GM21528 (cell line): ENCODE results near the gene CCDC43.
"Not testable (repeated sequence)": the region's sequence is repeated elsewhere in the genome, so short reads cannot be mapped to it uniquely, and the experiment has no call there.

Experiments used
- ATAC-seq: cut with Tn5 transposase; IDR thresholded peaks from one replicate; pipeline ENCODE4 v1.9.1; 2021; ENCODE audit warnings: mild to moderate bottlenecking, moderate library complexity; ENCODE audit not compliant: unreplicated experiment, low FRiP score

Gene CCDC43, protein sequence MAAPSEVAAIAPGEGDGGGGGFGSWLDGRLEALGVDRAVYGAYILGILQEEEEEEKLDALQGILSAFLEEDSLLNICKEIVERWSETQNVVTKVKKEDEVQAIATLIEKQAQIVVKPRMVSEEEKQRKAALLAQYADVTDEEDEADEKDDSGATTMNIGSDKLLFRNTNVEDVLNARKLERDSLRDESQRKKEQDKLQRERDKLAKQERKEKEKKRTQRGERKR

DNA sequence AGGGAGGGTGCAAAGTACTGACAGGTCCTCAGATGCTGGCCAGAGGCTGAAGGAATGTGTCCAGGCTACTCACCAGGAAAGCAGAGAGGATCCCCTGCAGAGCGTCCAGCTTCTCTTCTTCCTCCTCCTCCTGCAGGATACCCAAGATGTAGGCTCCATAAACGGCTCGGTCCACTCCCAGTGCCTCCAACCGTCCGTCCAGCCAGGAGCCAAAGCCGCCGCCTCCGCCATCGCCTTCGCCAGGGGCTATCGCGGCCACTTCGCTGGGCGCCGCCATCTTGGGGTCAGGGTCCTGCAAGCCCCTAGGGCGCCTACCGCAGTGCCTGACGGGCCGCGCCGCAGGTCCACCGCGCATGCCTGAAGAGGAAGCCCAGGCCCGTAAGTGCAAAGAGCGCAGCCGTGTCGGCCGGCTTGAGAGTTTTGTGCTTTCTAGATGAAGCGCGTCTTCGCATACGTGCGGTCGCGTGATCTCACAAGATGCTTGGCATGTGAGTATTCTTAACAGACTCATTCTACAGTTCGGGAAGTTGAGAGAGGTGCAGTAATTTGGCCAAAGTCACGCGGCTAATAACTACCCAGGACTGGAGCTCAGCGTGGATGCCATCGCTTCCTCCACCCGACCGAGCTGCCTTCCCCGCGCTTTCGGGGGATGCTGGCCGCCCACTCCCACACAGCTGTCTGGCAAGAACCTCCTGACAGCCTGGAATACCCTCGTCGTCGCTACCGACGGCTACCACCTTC, at the start of gene CCDC43:
Gene CCDC43 (minus strand): TSS at position 300 of the 741 bp plus-strand sequence. CDS start 23 bp downstream, at position 277.
- peak; percentile 86 for ATAC-seq

DNA sequence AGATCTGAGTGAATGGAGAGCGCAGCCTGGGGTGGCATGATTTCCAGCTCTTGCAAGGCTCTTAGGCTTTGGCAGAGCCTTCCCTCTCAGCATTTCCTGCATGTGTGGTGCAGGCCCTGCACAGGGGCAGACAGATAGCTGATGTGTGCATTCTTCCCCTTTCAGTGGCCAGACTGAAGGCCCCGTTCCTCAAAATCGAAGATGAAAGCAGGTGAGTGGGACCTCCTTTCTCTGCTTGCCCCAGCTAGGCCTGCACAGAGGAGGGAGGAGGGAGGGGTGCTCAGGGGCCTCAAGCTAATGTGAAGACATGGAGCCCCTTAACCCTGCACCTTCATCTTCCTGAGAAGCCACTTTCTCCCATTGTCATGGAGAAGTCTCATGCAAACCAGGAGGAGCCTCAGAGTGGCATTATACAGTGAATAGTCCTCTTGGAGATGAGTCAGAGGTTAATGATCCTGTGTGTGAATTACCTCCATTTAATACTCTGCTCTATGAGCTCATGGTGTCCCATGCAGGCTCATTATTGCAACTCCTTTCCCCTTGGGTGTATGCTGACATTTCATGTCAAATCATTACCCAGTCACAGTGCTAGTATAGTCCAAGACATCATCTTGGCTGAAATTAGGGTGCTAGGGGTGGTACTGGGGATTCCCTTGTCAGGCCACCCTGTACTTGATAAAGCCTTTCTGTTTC, 48.8 kb upstream of the CCDC43 start:
- no peak for ATAC-seq

DNA sequence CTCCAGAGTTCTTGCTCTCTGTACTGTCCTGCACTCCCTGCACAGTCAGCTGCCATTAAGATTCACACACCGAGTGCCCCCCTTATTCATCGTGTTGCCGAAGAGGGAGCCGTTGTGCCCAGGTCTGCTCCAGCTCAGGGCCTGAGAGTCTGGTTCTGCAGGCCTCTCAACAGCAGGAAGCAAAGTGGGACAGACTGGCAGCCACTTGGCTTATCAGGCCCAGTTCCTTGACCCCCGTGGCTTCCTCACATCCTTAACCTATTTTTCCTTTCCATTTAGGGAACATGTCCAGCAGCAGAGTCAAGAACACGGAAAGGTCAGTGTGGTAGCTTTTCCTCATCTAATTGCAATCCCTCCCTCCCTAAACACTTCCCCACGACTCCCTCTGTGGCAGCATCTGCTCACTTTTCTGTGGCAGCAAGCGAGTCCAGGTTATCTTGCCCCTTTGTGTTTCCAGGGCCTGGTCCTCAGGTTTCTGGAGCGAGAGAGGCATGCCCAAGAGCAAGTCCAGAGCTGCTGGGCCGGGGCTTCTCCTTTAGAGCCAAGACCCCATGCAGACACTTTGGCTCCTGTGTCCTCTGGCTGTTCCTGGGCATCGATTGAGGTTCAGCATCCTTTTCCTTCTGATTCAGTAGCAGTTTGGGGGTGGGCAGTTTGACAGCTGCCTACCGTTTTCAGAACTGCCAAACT, 47.1 kb upstream of the CCDC43 start:
- ATAC-seq, result no peak

DNA sequence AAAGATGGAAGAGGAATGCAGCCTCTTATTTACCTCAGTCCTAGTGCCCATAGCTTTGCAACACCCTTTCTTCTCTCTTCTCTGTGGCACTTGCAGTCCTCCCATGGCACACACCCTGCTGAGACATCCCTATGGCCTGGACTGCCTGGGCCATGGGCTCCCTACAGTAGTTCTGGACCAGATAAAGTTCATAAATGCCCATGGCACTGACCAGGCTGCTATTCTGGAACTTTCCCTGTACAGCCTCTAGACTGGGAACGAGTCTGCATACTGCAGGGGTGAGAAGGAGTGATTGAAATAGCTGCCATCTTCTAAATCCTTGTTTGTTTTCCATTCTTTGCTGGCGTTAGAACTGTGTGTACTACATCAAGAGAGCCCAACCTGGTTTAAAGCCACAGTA, 44.7 kb upstream of the CCDC43 start:
- no peak for ATAC-seq

DNA sequence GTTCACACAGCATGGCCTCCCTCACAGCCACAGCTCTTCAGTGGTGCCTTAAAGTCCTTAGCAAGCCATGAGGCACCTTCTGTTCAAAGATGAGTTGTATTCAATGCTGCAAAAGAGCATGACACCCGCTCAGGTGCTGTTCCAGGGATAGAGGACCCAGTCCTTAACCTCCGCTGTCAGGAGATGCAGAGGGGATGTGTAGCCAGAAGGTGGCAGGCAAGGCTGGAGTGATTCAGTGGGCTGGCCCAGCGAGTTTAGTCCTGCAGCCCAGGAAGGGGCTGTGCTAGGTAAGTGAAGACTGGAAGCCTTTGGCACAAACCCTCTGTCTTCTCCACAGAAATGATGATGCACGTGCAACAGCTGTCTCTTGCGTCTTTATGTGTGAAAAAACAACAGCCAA, 44.2 kb upstream of the CCDC43 start:
- ATAC-seq, result no peak

DNA sequence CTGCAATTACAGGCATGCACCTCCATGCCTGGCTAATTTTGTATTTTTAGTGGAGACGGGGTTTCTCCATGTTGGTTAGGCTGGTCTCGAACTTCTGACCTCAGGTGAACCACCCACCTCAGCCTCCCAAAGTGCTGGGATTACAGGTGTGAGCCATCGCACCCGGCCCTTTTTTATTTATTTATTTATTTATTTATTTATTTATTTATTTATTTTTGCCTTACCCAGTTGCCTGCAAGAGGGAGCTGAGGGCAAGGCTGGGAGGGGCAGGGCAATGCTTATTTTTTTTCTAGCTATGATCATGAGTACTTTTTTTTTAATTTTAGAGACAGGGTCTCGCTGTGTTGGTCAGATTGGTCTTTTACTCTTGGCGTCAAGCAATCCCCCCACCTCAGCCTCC, 36.5 kb upstream of the CCDC43 start:
- ATAC-seq, result not testable (repeated sequence)

DNA sequence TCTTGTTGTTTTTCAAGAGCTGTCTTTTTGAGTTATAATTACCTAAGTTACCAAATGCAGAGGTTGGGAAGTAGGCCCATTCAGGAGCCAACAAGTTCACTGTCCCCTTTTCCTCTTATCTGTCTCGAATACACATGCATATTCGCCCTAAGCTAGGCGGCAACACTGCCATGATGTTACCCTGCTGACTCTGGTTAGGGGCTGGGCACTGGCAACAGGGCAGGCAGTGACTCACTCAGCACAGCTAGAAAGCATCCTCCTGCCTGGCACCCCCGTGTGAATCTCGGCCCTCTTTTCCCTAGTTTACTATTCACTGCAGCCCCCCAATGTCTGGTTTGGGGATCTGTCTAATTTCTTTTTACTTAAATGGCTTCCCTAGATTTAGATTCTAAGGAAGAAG, 32.7 kb upstream of the CCDC43 start:
- no peak for ATAC-seq

DNA sequence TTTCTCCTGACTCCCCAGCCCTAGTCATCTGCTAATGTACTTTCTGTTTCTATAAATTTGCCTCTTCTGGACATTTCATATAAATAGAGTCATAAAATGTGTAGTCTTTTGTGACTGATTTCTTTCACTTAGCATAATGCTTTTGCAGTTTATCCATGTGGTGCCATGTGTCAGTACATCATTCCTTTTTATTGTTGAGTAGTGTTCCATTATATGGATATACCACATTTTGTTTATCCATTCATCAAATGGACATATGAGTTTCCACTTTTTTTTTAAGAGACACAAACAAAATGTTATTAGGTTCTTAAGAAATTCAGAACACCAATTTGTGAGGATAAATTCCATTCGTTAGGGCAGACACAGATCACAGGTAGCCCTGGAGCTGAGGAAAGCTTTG, 29.9 kb upstream of the CCDC43 start:
- ATAC-seq, result no peak

DNA sequence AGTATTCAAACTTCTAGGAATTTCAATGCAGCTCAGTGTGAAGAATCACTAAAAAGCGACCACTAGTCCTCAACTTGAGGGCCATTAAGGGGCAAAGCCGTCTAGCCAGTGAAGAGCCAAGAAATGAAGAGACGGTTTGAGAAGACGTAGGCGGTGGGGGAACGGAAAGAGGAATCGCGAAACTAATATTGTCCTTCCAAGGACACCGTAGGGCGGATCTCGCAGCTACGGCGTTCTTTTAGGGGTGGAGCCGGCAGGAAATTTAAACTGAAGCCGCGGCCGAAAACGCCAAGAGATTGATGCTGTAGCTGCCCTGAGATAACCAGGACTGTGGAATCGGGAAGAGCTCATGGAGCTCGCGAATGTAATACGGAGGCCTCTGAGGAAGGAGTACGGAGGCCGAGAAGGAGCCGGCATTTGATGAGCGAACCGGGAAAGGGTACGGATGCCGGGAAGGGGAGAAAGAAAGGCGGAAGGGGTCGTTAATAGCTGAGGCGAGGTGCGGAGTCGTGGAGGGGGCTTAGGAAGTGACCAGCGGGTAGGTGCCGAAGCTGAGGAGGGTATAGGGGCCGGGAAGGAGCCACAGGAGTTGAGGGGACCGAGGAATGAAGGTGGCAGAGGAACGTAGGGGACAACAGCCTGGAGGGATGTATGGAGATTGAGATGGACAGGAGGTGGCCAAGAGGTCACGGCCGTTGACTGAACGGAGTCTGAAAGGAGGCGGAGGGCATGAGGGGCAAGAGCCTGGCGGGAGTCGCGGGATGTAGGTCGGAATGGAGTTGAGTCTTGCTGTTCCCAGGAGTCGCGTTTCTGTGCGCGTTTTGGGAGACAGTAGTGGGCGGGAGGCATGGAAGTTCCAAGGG, 19.1 kb upstream of the CCDC43 start, which contains the start of gene DBF4B:
Gene DBF4B (plus strand): TSS at position 265 of the 863 bp plus-strand sequence. CDS start 156 bp downstream, at position 421.
- ATAC-seq, result peak; percentile 64

DNA sequence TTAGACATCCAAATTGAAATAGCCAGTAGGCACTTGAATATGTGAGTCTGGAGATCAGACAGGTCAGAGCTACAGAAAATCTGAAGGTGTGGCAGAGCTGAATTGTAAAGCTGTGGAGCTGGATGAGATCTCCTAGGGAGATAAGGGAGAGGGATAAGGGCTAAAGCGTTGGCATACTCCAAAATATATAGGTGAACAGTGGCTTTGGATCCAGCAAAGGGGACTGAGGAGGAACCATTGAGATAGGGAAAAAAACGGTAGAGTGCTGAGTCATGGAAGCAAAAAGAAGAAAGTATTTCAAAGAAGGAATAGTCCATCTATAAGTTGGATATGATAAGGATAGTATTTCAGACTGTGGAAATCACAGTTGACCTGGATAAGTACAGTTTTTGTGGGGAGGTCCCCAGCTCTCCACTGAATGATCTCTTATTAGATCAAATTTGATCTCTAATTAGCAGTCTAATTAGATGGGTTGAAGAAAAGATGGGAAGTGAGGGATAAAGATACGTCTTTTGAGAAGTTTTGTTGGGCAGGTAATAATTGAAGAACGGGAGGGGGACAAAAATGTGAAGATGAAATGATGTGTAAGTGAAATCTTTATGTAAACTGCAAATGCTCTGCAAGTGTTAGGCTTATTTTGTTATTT, 18.3 kb upstream of the CCDC43 start:
- no peak for ATAC-seq

DNA sequence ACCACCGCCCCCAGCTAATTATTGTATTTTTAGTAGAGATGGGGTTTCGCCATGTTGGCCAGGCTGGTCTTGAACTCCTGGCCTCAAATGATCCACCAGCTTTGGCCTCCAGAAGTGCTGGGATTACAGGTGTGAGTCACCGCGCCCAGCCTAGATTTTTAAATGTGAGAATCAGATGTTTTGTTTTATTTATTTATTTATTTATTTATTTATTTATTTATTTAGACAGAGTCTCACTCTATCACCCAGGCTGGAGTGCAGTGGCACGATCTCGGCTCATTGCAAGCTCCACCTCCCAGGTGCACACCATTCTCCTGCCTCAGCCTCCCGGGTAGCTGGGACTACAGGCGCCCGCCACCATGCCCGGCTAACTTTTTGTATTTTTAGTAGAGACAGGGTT, 10.7 kb upstream of the CCDC43 start:
- ATAC-seq, result not testable (repeated sequence)

DNA sequence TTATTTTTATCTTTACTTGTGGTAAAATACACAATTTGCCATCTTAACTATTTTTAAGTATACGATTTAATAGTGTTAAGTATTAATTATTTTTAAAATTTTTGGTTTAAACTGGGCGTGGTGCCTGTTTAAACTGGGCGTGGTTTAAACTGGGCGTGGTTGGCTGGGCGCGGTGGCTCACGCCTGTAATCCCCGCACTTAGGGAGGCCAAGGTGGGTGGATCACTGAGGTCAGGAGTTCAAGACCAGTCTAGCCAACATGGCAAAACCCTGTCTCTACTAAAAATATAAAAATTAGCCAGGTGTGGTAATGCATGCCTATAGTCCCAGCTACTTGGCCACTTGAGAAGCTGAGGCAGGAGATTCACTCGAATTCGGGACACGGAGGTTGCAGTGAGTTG, 4.0 kb upstream of the CCDC43 start:
- ATAC-seq, result no peak

DNA sequence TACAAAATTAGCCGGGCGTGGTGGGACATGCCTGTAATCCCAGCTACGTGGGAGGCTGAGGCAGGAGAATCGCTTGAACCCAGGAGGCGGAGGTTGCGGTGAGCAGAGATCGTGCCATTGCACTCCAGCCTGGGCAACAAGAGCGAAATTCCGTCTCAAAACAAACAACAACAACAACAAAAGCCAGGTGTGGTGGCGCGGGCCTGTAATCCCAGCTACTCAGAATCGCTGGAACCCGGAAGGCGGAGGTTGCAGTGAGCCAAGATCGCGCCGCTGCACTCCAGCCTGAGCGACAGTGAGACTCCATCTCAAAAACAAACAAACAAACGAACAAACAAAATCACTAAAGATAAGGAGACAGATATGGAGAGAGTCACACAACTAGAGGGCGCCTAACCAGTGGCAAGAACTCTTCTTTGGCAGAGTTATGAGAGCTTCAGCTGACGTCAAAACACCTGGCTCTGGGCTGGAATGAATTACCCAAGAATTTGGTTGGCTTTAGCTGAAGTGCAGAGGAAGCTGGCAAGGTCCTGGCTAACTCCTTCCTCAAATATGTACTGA, 1.2 kb upstream of the CCDC43 start:
- ATAC-seq, result not testable (repeated sequence)

DNA sequence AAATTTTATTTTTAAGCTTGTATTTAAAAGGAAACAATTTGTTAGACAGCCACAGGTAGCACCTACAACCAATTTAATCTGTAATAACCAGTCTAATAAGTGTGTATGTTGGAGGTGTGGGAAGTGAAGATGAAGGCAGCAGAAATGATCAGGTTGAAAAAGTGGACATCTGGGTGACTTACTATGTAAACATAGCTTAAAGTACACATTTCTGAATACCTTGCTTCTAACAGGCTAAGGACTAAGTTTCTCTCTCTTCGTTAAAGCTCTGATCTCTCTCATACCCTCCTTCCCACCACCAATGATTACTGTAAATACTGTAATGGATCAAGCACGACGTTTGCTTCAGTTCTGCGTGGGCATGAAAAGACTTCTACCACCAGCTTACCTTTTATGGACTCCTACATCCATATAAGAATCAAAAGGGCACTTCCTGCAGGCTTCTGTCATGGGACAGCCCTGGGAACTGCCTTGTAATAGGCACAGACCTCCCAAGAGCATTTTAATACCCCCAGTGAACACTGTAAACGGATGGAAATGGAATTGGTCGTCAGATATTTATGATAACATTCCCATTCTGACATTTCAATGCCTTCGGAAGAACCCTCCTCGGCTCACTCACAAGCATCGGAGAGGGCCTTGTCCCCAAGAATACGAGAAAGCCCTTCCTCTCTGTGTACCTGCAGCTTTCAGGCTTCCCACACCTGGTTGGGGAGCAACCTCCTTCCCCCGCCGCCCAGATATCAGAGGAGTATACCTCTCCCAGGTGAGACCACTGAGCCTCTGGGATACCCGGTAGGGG, 700 bp downstream of the CCDC43 start:
- no peak for ATAC-seq

DNA sequence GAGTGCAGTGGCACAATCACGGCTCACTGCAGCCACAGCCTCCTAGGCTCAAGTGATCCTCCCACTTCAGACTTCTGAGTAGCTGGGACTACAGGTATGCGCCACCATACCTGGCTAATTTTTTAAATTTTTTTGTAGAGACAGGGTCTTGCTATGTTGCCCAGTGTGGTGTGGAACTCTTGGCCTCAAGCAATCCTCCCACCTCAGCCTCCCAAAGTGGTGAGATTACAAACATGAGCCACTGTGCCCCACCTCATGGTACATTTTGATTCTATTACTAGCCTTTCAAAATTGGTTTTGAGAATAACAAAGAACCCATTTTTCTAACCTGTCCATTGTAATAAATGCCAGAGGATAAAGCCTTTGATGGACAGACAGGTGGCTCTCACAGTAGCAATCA, 1.4 kb downstream of the CCDC43 start:
- no peak for ATAC-seq

DNA sequence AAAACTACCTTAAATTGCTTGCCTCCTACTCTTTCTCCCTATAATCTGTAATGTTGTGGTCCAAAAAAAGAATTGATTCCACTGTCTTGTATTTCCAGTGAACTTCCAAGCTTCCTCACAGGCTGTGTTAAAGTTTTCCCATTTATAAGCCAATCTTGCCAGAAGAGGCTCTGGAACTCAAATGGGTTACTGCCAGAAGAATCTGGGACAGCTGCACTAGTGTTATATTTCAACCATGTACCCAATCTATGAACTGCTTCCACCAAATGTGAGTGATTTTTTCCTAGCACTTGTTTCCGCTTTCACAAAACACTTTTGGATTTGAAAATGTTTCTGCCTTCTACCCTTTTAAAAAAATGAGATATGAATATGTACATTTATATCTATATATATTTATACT, 1.8 kb downstream of the CCDC43 start:
- ATAC-seq, result no peak

DNA sequence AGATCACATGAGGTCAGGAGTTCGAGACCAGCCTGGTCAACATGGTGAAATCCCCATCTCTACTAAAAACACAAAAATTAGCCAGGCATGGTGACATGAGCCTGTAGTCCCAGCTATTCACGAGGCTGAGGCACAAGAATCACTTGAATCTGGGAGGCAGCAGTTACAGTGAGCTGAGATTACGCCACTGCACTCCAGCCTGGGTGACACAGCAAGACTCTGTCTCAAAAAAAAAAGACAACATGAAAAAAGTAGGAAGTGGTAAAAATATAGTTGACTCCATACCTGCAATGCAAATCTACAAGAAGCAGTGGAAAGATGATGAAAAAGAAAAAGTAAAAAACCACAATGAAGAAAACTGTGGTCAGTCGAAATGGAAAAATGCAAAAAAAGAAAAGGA, 6.3 kb downstream of the CCDC43 start:
- ATAC-seq, result not testable (repeated sequence)

DNA sequence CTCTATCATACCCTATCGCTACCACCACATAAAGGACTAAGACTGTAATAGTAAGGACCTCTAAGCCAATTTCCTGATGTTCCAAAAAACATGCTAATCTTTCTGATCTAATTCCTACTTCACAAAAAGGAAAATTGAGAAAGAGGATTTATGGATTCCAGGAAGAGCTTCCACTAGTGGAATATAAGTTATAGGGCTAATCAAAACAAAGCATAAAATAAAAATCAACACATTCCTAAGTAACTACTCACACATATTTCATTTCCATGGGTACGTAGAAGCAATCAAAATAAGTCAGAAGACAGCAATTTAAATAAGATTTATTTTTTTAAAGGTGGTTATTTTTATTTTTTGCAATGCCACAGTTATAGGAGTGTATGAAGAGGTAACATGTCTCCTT, 12.4 kb downstream of the CCDC43 start:
- ATAC-seq, result no peak
